H9 (cell line): ENCODE measurements around the gene KIF13A. TPM values are rescaled to one million over a fixed set of nuclear protein-coding genes. Genes with fewer than 3 reads are reported as not detected.

Source experiments
- DNase-seq: peaks from one replicate; pipeline ENCODE4 v3.0.0-alpha.2; 2017
- H2AFZ ChIP-seq: one replicate; pipeline ENCODE4 v1.6.1; 2013; ENCODE audit warnings: mild to moderate bottlenecking, low read length, control low read depth, moderate library complexity
- H2AK5ac ChIP-seq: 2 replicates; pipeline ENCODE4 v1.6.1; 2013; ENCODE audit warnings: low read length, control low read depth, mixed read lengths; ENCODE audit not compliant: insufficient read length
- H2BK120ac ChIP-seq: one replicate; pipeline ENCODE4 v1.6.1; 2013; ENCODE audit warnings: low read depth, mild to moderate bottlenecking, low read length, control low read depth, inconsistent platforms; ENCODE audit not compliant: poor library complexity, severe bottlenecking
- H2BK12ac ChIP-seq: 2 replicates; pipeline ENCODE4 v1.6.1; 2013; ENCODE audit warnings: low read length, control low read depth, mixed read lengths, low read depth; ENCODE audit not compliant: insufficient read length
- H2BK15ac ChIP-seq: 2 replicates; pipeline ENCODE4 v1.6.1; 2013; ENCODE audit warnings: low read depth, low read length, control low read depth
- H2BK20ac ChIP-seq: one replicate; pipeline ENCODE4 v1.6.1; 2013; ENCODE audit warnings: low read depth, mild to moderate bottlenecking, low read length, control low read depth, inconsistent platforms; ENCODE audit not compliant: poor library complexity, severe bottlenecking
- H2BK5ac ChIP-seq: 2 replicates; pipeline ENCODE4 v1.6.1; 2013; ENCODE audit warnings: low read length, control low read depth, mixed read lengths; ENCODE audit not compliant: insufficient read length
- H3K14ac ChIP-seq: 2 replicates; pipeline ENCODE4 v1.6.1; 2013; ENCODE audit warnings: low read length, control low read depth; ENCODE audit not compliant: insufficient read depth
- H3K18ac ChIP-seq: 2 replicates; pipeline ENCODE4 v1.6.1; 2013; ENCODE audit warnings: low read depth, mild to moderate bottlenecking, mixed read lengths, low read length, control low read depth; ENCODE audit not compliant: insufficient read length
- H3K23ac ChIP-seq: 2 replicates; pipeline ENCODE4 v1.6.1; 2013; ENCODE audit warnings: low read length, control low read depth, mixed read lengths, low read depth; ENCODE audit not compliant: insufficient read length
- H3K23me2 ChIP-seq: 2 replicates; pipeline ENCODE4 v1.6.1; 2013; ENCODE audit warnings: low read depth, mild to moderate bottlenecking, mixed read lengths, low read length, control low read depth; ENCODE audit not compliant: insufficient read length, poor library complexity, severe bottlenecking
- H3K27ac ChIP-seq: 2 replicates; pipeline ENCODE4 v1.5.1; 2013; ENCODE audit warnings: low read length, control low read depth, mixed read lengths, low read depth; ENCODE audit not compliant: insufficient read length
- H3K27me3 ChIP-seq: 2 replicates; pipeline ENCODE4 v1.6.1; 2013; ENCODE audit warnings: low read length, control low read depth, inconsistent platforms; ENCODE audit not compliant: insufficient read depth
- H3K4ac ChIP-seq: 2 replicates; pipeline ENCODE4 v1.6.1; 2013; ENCODE audit warnings: low read depth, mild to moderate bottlenecking, control low read depth, inconsistent platforms, low read length, moderate library complexity
- H3K4me1 ChIP-seq: 2 replicates; pipeline ENCODE4 v1.6.1; 2013; ENCODE audit warnings: low read length, control low read depth, inconsistent platforms; ENCODE audit not compliant: insufficient read depth
- H3K4me2 ChIP-seq: 2 replicates; pipeline ENCODE4 v1.6.1; 2013; ENCODE audit warnings: low read length, control low read depth, mixed read lengths; ENCODE audit not compliant: insufficient read length, insufficient read depth
- H3K56ac ChIP-seq: 2 replicates; pipeline ENCODE4 v1.6.1; 2013; ENCODE audit warnings: low read depth, mild to moderate bottlenecking, mixed read lengths, low read length, control low read depth; ENCODE audit not compliant: insufficient read length
- H3K79me1 ChIP-seq: 2 replicates; pipeline ENCODE4 v1.6.1; 2013; ENCODE audit warnings: low read depth, mild to moderate bottlenecking, moderate library complexity, low read length, control low read depth, inconsistent platforms; ENCODE audit not compliant: insufficient read depth, poor library complexity, severe bottlenecking
- H3K79me2 ChIP-seq: 2 replicates; pipeline ENCODE4 v1.6.1; 2013; ENCODE audit warnings: low read length, control low read depth, inconsistent platforms; ENCODE audit not compliant: insufficient read depth
- H3K9ac ChIP-seq: 2 replicates; pipeline ENCODE4 v1.6.1; 2013; ENCODE audit warnings: low read length, control low read depth, mixed read lengths; ENCODE audit not compliant: insufficient read length; ENCODE audit errors: extremely low read depth
- H3K9me3 ChIP-seq: one replicate; pipeline ENCODE4 v1.6.1; 2013; ENCODE audit warnings: low read depth, low read length, inconsistent platforms; ENCODE audit not compliant: control insufficient read depth
- H3T11ph ChIP-seq: one replicate; pipeline ENCODE4 v1.6.1; 2013; ENCODE audit warnings: mild to moderate bottlenecking, low read length, control low read depth, inconsistent platforms
- H4K20me1 ChIP-seq: one replicate; pipeline ENCODE4 v1.6.1; 2013; ENCODE audit not compliant: control insufficient read depth, insufficient read length, insufficient read depth
- H4K5ac ChIP-seq: 2 replicates; pipeline ENCODE4 v1.6.1; 2013; ENCODE audit warnings: low read depth, mild to moderate bottlenecking, mixed read lengths, low read length, control low read depth; ENCODE audit not compliant: insufficient read length
- H4K8ac ChIP-seq: replicated peaks from 2 replicates; pipeline ENCODE4 v1.6.1; 2013; ENCODE audit warnings: low read length, control low read depth, mixed read lengths, low read depth; ENCODE audit not compliant: insufficient read length
- H4K91ac ChIP-seq: 2 replicates; pipeline ENCODE4 v1.6.1; 2013; ENCODE audit warnings: low read depth, mild to moderate bottlenecking, moderate library complexity, mixed read lengths, low read length, control low read depth; ENCODE audit not compliant: insufficient read length
- H3K27ac Mint-ChIP-seq, 3 experiments: 2 replicates in 2 of 3; 3 replicates in 1 of 3; pipeline ENCODE4 v1.8.0; 2020 to 2021; ENCODE audit warnings: mixed read lengths in 3 of 3, mild to moderate bottlenecking in 1 of 3, moderate library complexity in 1 of 3
- H3K27me3 Mint-ChIP-seq: 2 replicates; pipeline ENCODE4 v1.8.0; 2021; ENCODE audit warnings: low read depth, mild to moderate bottlenecking, moderate library complexity, mixed read lengths
- H3K36me3 Mint-ChIP-seq, 3 experiments: 2 replicates in 2 of 3; 3 replicates in 1 of 3; pipeline ENCODE4 v1.8.0; 2020 to 2021; ENCODE audit warnings: low read depth in 3 of 3, mixed read lengths in 3 of 3; ENCODE audit not compliant: insufficient read depth in 1 of 3
- H3K4me1 Mint-ChIP-seq, 2 experiments: 2 replicates each; pipeline ENCODE4 v1.8.0; 2020; ENCODE audit warnings: mixed read lengths in 2 of 2
- H3K4me3 Mint-ChIP-seq, 2 experiments: 2 replicates in 1 of 2; 3 replicates in 1 of 2; pipeline ENCODE4 v1.8.0; 2020 to 2021; ENCODE audit warnings: mild to moderate bottlenecking in 2 of 2, mixed read lengths in 2 of 2, moderate library complexity in 1 of 2
- H3K9me3 Mint-ChIP-seq, 2 experiments: 2 replicates in 1 of 2; 3 replicates in 1 of 2; pipeline ENCODE4 v1.8.0; 2020; ENCODE audit warnings: mild to moderate bottlenecking in 2 of 2, mixed read lengths in 2 of 2, moderate library complexity in 1 of 2
- CTCF ChIP-seq: fragments of 200-600 bp; sonication (generic); conservative IDR thresholded peaks from 3 replicates; pipeline ENCODE4 v1.8.0; 2021; ENCODE audit warnings: antibody characterized with exemption, mild to moderate bottlenecking
- WGBS: extraction: QIAGEN DNeasy Blood & Tissue Kit; methylation state at CpG from one replicate; pipeline ENCODE4 v1.1.7; 2013; ENCODE audit warnings: missing lambda C conversion rate, low lambda C conversion rate, mixed read lengths; ENCODE audit not compliant: insufficient read length; ENCODE audit errors: extremely low coverage; 5-methylcytosine and 5-hydroxymethylcytosine counted together
- total RNA-seq: library from RNA; stranded (reverse); gene quantifications from 2 replicates; pipeline ENCODE4 v1.2.1, GENCODE V29; 2021

KIF13A gene
- total RNA-seq, 1 experiment from 2014 or later: 38.2 TPM

- Histone ChIP-seq H3K4me1 (no peaks in the 10 kb centered on the region; the same call in 1 of the 2 replicates), H3K14ac (no peak overlapping the region), H3K4ac (no peak overlapping the region), H4K5ac (no peak overlapping the region), H3K18ac (no peak overlapping the region), H2BK120ac (no peak overlapping the region), H3K4me2 (no peak overlapping the region), H2AFZ (no peak overlapping the region), H3T11ph (no peak overlapping the region), H3K23me2 (no peaks in the 10 kb centered on the region), H4K20me1 (no peaks in the 10 kb centered on the region), H3K79me2 (no peaks in the 10 kb centered on the region), H2BK20ac (no peak overlapping the region), H3K79me1 (no peaks in the 10 kb centered on the region), H3K9me3 (no peaks in the 10 kb centered on the region), H4K8ac (no peak overlapping the region), H2BK12ac (no peak overlapping the region), H3K56ac (no peak overlapping the region), H4K91ac (no peak overlapping the region), H3K27me3 (no peaks in the 10 kb centered on the region), H3K9ac (no peak overlapping the region), H2BK15ac (no peak overlapping the region), H3K27ac (no peak overlapping the region), H2AK5ac (no peak overlapping the region), H2BK5ac (no peak overlapping the region), H3K23ac (no peak overlapping the region)
- Mint-ChIP-seq H3K4me3 (no peak overlapping the region), H3K27ac (no peak overlapping the region), H3K27me3 (no peaks in the 10 kb centered on the region; the same call in 1 of the 2 replicates), H3K4me1 (peaks cover 14 to 15% of the 10 kb centered on the region in 2 experiments), H3K36me3 (no peaks in the 10 kb centered on the region), H3K9me3 (no peaks in the 10 kb centered on the region)
- WGBS: no CpG with 5 or more reads among the region's 2 CpGs
- DNase-seq: no peak
- no peak for TF ChIP-seq CTCF
These were observed 271.2 kb downstream of the KIF13A start for GRCh38 chr6:17716221-17716620.
